Osteoblast (primary cell): ENCODE results near the gene MED9. TPM values are rescaled to one million over a fixed set of nuclear protein-coding genes. Genes with fewer than 3 reads are reported as not detected.

Source experiments
- DNase-seq: peaks from one replicate; pipeline ENCODE4 v3.0.0; 2011; ENCODE audit warnings: low spot score, mixed read lengths; ENCODE audit not compliant: insufficient read length; ENCODE audit errors: missing footprints
- H2AFZ ChIP-seq: 2 replicates; pipeline ENCODE4 v1.6.0; 2011; ENCODE audit warnings: mild to moderate bottlenecking, low read length
- H3K27ac ChIP-seq: 2 replicates; pipeline ENCODE4 v1.5.1; 2011; ENCODE audit warnings: mild to moderate bottlenecking, low read depth, low read length, moderate library complexity
- H3K27me3 ChIP-seq: 2 replicates; pipeline ENCODE4 v1.6.0; 2012; ENCODE audit warnings: mild to moderate bottlenecking, control low read depth, inconsistent platforms, low read length, moderate library complexity; ENCODE audit not compliant: insufficient read depth
- H3K36me3 ChIP-seq: 2 replicates; pipeline ENCODE4 v1.5.1; 2011; ENCODE audit warnings: mild to moderate bottlenecking, low read length, control low read depth, moderate library complexity; ENCODE audit not compliant: insufficient read depth
- H3K4me1 ChIP-seq: 2 replicates; pipeline ENCODE4 v1.5.1; 2011; ENCODE audit warnings: mild to moderate bottlenecking, low read length, control low read depth, moderate library complexity; ENCODE audit not compliant: insufficient read depth
- H3K4me2 ChIP-seq: 2 replicates; pipeline ENCODE4 v1.6.0; 2011; ENCODE audit warnings: mild to moderate bottlenecking, low read length; ENCODE audit not compliant: insufficient read depth
- H3K4me3 ChIP-seq: fragments of 200-600 bp; sonication (generic); 3 replicates; pipeline ENCODE4 v1.5.1; 2012; ENCODE audit warnings: mild to moderate bottlenecking, low read length, inconsistent platforms; ENCODE audit not compliant: insufficient read depth
- H3K79me2 ChIP-seq: 2 replicates; pipeline ENCODE4 v1.6.0; 2012; ENCODE audit warnings: mild to moderate bottlenecking, low read length, control low read depth, inconsistent platforms; ENCODE audit not compliant: insufficient read depth
- H3K9me3 ChIP-seq: 2 replicates; pipeline ENCODE4 v1.5.1; 2011; ENCODE audit warnings: low read depth, low read length, control low read depth
- H4K20me1 ChIP-seq: 2 replicates; pipeline ENCODE4 v1.6.0; 2012; ENCODE audit warnings: mild to moderate bottlenecking, low read length, control low read depth; ENCODE audit not compliant: insufficient read depth
- CTCF ChIP-seq: IDR thresholded peaks from 2 replicates; pipeline ENCODE4 v1.5.1; 2011; ENCODE audit warnings: mild to moderate bottlenecking, low read depth, low read length, moderate library complexity; ENCODE audit errors: extremely low read depth
- total RNA-seq: library from RNA; depleted of rRNA; stranded (reverse); fragments of >200 nt; gene quantifications from 2 replicates; pipeline ENCODE4 v1.2.3, GENCODE V29; 2012

The MED9 gene
- total RNA-seq, 1 donor = 17.0 TPM

- Histone ChIP-seq H3K4me3 (no peak overlapping the region), H2AFZ (no peak overlapping the region), H3K9me3 (no peaks in the 10 kb centered on the region), H3K36me3 (no peaks in the 10 kb centered on the region), H3K4me1 (peaks cover 4% of the 10 kb centered on the region), H3K27ac (no peak overlapping the region), H4K20me1 (no peaks in the 10 kb centered on the region), H3K79me2 (no peaks in the 10 kb centered on the region), H3K4me2 (no peak overlapping the region), H3K27me3 (peaks cover 46% of the 10 kb centered on the region)
- TF ChIP-seq CTCF = no peak
- DNase-seq = no peak
These were observed 6.8 kb upstream of the MED9 start for GRCh38 chr17:17469996-17470395.

- Histone ChIP-seq H3K4me1 (peaks cover 3% of the 10 kb centered on the region), H3K4me3 (no peak overlapping the region), H3K27ac (no peak overlapping the region), H2AFZ (no peak overlapping the region), H3K9me3 (no peaks in the 10 kb centered on the region), H3K4me2 (peak overlapping the region; percentile 32), H4K20me1 (no peaks in the 10 kb centered on the region), H3K79me2 (peaks cover 6% of the 10 kb centered on the region), H3K36me3 (no peaks in the 10 kb centered on the region), H3K27me3 (peaks cover 42% of the 10 kb centered on the region)
- DNase-seq = no peak
- no peak for TF ChIP-seq CTCF
These were observed 4.4 kb upstream of the MED9 start for GRCh38 chr17:17472333-17472920.

GRCh38 chr17:17474341-17474740, 2.5 kb upstream of the MED9 start:
- no peak overlapping the region for H3K4me2 ChIP-seq
- no peaks in the 10 kb centered on the region for H3K9me3 ChIP-seq
- H3K4me1 ChIP-seq = peaks cover 14% of the 10 kb centered on the region
- H3K79me2 ChIP-seq = peaks cover 24% of the 10 kb centered on the region
- TF ChIP-seq CTCF = no peak
- no peak overlapping the region for H2AFZ ChIP-seq
- H3K27me3 ChIP-seq = peaks cover 40% of the 10 kb centered on the region
- DNase-seq = no peak
- no peak overlapping the region for H3K27ac ChIP-seq
- H3K4me3 ChIP-seq = no peak overlapping the region
- H3K36me3 ChIP-seq = no peaks in the 10 kb centered on the region
- H4K20me1 ChIP-seq = no peaks in the 10 kb centered on the region

GRCh38 chr17:17479209-17479608, 2.4 kb downstream of the MED9 start:
- H3K4me3 ChIP-seq = no peak overlapping the region

More at GRCh38 chr17:17479209-17479608, 2.4 kb downstream of the MED9 start:
- Histone ChIP-seq H3K4me2 (peak overlapping the region; percentile 10), H3K9me3 (no peaks in the 10 kb centered on the region), H3K79me2 (peaks cover 70% of the 10 kb centered on the region), H2AFZ (no peak overlapping the region), H3K36me3 (no peaks in the 10 kb centered on the region), H3K27me3 (peaks cover 5% of the 10 kb centered on the region), H3K27ac (peak overlapping the region; percentile 25), H3K4me1 (peaks cover 14% of the 10 kb centered on the region), H4K20me1 (peaks cover 4% of the 10 kb centered on the region)
- no peak for TF ChIP-seq CTCF
- DNase-seq = peak; percentile 39
